Measurements from ENCODE around the gene CASZ1.

CASZ1 gene

GRCh38 chr1:10789803-10790702 is 6.4 kb downstream of the CASZ1 start:
- no peaks in the 10 kb centered on the region for H3K36me3 ChIP-seq (ENCODE audit: control insufficient read depth in 1 of 2, insufficient read depth in 2 of 2, low read depth in 1 of 2, low read length in 2 of 2)
- H3K9ac ChIP-seq (ENCODE audit: low read length), result no peak overlapping the region
- no peak overlapping the region for H3K27ac ChIP-seq (ENCODE audit: low read length, poor library complexity, severe bottlenecking)

GRCh38 chr1:10789047-10789791 is 7.2 kb downstream of the CASZ1 start:
- DNase-seq, result no peak
- Histone ChIP-seq H3K36me3 (ENCODE audit: control insufficient read depth in 1 of 2, insufficient read depth in 2 of 2, low read depth in 1 of 2, low read length in 2 of 2) (no peaks in the 10 kb centered on the region), H2BK12ac (ENCODE audit: low read length in 2 of 2) (no peak overlapping the region), H4K8ac (ENCODE audit: low read length) (no peak overlapping the region), H3K23ac (ENCODE audit: low read length in 2 of 2) (no peak overlapping the region), H3K4ac (ENCODE audit: low read depth in 1 of 2, low read length in 2 of 2) (no peak overlapping the region), H3K4me3 (ENCODE audit: insufficient read depth in 1 of 2, low read depth in 1 of 2, low read length in 2 of 2) (no peak overlapping the region), H3K9me3 (ENCODE audit: control insufficient read depth, low read length) (no peaks in the 10 kb centered on the region), H3K18ac (ENCODE audit: low read depth in 1 of 2, low read length in 2 of 2) (no peak overlapping the region), H3K79me1 (replicated peaks; ENCODE audit: low read length, poor library complexity, severe bottlenecking) (no peaks in the 10 kb centered on the region), H2AFZ (ENCODE audit: low read depth, low read length) (no peak overlapping the region), H2BK15ac (ENCODE audit: low read depth, poor library complexity, severe bottlenecking) (no peak overlapping the region), H2BK5ac (ENCODE audit: low read depth, low read length, poor library complexity, severe bottlenecking) (no peak overlapping the region), H3K4me2 (ENCODE audit: low read length, poor library complexity, severe bottlenecking) (no peak overlapping the region), H3K14ac (ENCODE audit: low read length in 2 of 2) (no peak overlapping the region), H2BK120ac (ENCODE audit: low read depth, low read length) (no peak overlapping the region), H3K9ac (ENCODE audit: low read length) (no peak overlapping the region), H2AK5ac (ENCODE audit: low read length, severe bottlenecking) (no peak overlapping the region), H3K27ac (ENCODE audit: low read length, poor library complexity, severe bottlenecking) (no peak overlapping the region), H3K4me1 (ENCODE audit: control insufficient read depth, insufficient read depth, low read depth, low read length) (peaks cover 7% of the 10 kb centered on the region), H4K91ac (ENCODE audit: low read length) (no peak overlapping the region), H3K27me3 (ENCODE audit: control insufficient read depth in 1 of 2, insufficient read depth in 1 of 2, low read length in 2 of 2) (peaks cover 79 to 91% of the 10 kb centered on the region in 2 experiments)
- 66% methylated on average over 8 of the region's 8 CpGs for WGBS

More at GRCh38 chr1:10789803-10790702, 6.4 kb downstream of the CASZ1 start:
- no peak overlapping the region for H3K4ac ChIP-seq (ENCODE audit: low read depth in 1 of 2, low read length in 2 of 2)
- no peak overlapping the region for H4K91ac ChIP-seq (ENCODE audit: low read length)
- H3K4me3 ChIP-seq (ENCODE audit: insufficient read depth in 1 of 2, low read depth in 1 of 2, low read length in 2 of 2), result no peak overlapping the region
- H3K79me1 ChIP-seq (replicated peaks; ENCODE audit: low read length, poor library complexity, severe bottlenecking), result no peaks in the 10 kb centered on the region
- H2BK12ac ChIP-seq (ENCODE audit: low read length in 2 of 2), result no peak overlapping the region
- no peak overlapping the region for H3K23ac ChIP-seq (ENCODE audit: low read length in 2 of 2)
- no peak overlapping the region for H3K18ac ChIP-seq (ENCODE audit: low read depth in 1 of 2, low read length in 2 of 2)
- H3K14ac ChIP-seq (ENCODE audit: low read length in 2 of 2), result no peak overlapping the region
- no peak overlapping the region for H2BK120ac ChIP-seq (ENCODE audit: low read depth, low read length)
- no peak overlapping the region for H2AK5ac ChIP-seq (ENCODE audit: low read length, severe bottlenecking)
- H3K27me3 ChIP-seq (ENCODE audit: control insufficient read depth in 1 of 2, insufficient read depth in 1 of 2, low read length in 2 of 2), result peaks cover 83 to 89% of the 10 kb centered on the region in 2 experiments
- no peak overlapping the region for H2BK15ac ChIP-seq (ENCODE audit: low read depth, poor library complexity, severe bottlenecking)
- H2BK5ac ChIP-seq (ENCODE audit: low read depth, low read length, poor library complexity, severe bottlenecking), result no peak overlapping the region
- H3K9me3 ChIP-seq (ENCODE audit: control insufficient read depth, low read length), result no peaks in the 10 kb centered on the region
- H3K4me2 ChIP-seq (ENCODE audit: low read length, poor library complexity, severe bottlenecking), result no peak overlapping the region
- H2AFZ ChIP-seq (ENCODE audit: low read depth, low read length), result no peak overlapping the region
- WGBS, result 71% methylated on average over 25 of the region's 27 CpGs
- H4K8ac ChIP-seq (ENCODE audit: low read length), result no peak overlapping the region
- H3K4me1 ChIP-seq (ENCODE audit: control insufficient read depth, insufficient read depth, low read depth, low read length), result peaks cover 13% of the 10 kb centered on the region
- DNase-seq, result no peak

DNA sequence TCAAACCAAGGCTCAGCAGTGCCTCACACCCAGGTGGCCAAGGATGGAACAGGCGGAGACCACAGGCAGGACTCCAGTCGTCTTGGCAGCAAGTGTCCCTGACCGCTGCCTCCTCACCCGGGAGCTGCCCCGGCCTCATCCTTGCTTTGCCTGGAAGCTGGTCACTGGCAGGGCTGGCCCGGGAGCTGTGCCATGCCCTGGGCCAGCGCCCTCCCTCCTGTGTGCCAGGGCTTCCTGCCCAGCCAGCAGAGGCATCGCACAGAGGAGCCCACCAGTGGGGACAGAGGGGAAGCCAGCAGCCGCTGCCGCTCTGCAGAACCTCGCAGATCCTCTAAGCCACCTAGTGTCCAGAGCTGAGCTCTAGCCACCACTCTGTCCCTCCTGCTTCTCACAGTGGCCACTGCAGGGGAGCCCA is 7.8 kb downstream of the CASZ1 start:
- H3K4me1 ChIP-seq (ENCODE audit: control insufficient read depth, insufficient read depth, low read depth, low read length), result peaks cover under 1% of the 10 kb centered on the region
- WGBS, result 71% methylated on average over 11 of the region's 11 CpGs

GRCh38 chr1:10787286-10787685 is 9.2 kb downstream of the CASZ1 start:
- H3K27ac ChIP-seq (ENCODE audit: low read length, poor library complexity, severe bottlenecking), result no peak overlapping the region
- H2BK15ac ChIP-seq (ENCODE audit: low read depth, poor library complexity, severe bottlenecking), result no peak overlapping the region
- H2BK120ac ChIP-seq (ENCODE audit: low read depth, low read length), result no peak overlapping the region
- H3K4me2 ChIP-seq (ENCODE audit: low read length, poor library complexity, severe bottlenecking), result no peak overlapping the region
- H3K14ac ChIP-seq (ENCODE audit: low read length in 2 of 2), result no peak overlapping the region
- no peak overlapping the region for H2BK12ac ChIP-seq (ENCODE audit: low read length in 2 of 2)
- H4K91ac ChIP-seq (ENCODE audit: low read length), result no peak overlapping the region
- H3K4me3 ChIP-seq (ENCODE audit: insufficient read depth in 1 of 2, low read depth in 1 of 2, low read length in 2 of 2), result no peak overlapping the region
- H2AFZ ChIP-seq (ENCODE audit: low read depth, low read length), result no peak overlapping the region
- H3K4ac ChIP-seq (ENCODE audit: low read depth in 1 of 2, low read length in 2 of 2), result no peak overlapping the region
- no peak overlapping the region for H3K18ac ChIP-seq (ENCODE audit: low read depth in 1 of 2, low read length in 2 of 2)
- no peaks in the 10 kb centered on the region for H3K36me3 ChIP-seq (ENCODE audit: control insufficient read depth in 1 of 2, insufficient read depth in 2 of 2, low read depth in 1 of 2, low read length in 2 of 2)
- H4K8ac ChIP-seq (ENCODE audit: low read length), result no peak overlapping the region
- no peak for DNase-seq
- H3K79me1 ChIP-seq (replicated peaks; ENCODE audit: low read length, poor library complexity, severe bottlenecking), result no peaks in the 10 kb centered on the region
- H3K27me3 ChIP-seq (ENCODE audit: control insufficient read depth in 1 of 2, insufficient read depth in 1 of 2, low read length in 2 of 2), result peaks cover 71 to 90% of the 10 kb centered on the region in 2 experiments
- 91% methylated on average over 20 of the region's 21 CpGs for WGBS
- H2AK5ac ChIP-seq (ENCODE audit: low read length, severe bottlenecking), result no peak overlapping the region
- no peaks in the 10 kb centered on the region for H3K9me3 ChIP-seq (ENCODE audit: control insufficient read depth, low read length)
- no peaks in the 10 kb centered on the region for H3K4me1 ChIP-seq (ENCODE audit: control insufficient read depth, insufficient read depth, low read depth, low read length)
- no peak overlapping the region for H3K9ac ChIP-seq (ENCODE audit: low read length)
- H3K23ac ChIP-seq (ENCODE audit: low read length in 2 of 2), result no peak overlapping the region
- no peak overlapping the region for H2BK5ac ChIP-seq (ENCODE audit: low read depth, low read length, poor library complexity, severe bottlenecking)

More for the DNA sequence above, 7.8 kb downstream of the CASZ1 start:
- Histone ChIP-seq H3K23ac (ENCODE audit: low read length in 2 of 2) (no peak overlapping the region), H2BK12ac (ENCODE audit: low read length in 2 of 2) (no peak overlapping the region), H3K18ac (ENCODE audit: low read depth in 1 of 2, low read length in 2 of 2) (no peak overlapping the region), H2BK120ac (ENCODE audit: low read depth, low read length) (no peak overlapping the region), H4K8ac (ENCODE audit: low read length) (no peak overlapping the region), H2BK5ac (ENCODE audit: low read depth, low read length, poor library complexity, severe bottlenecking) (no peak overlapping the region), H3K14ac (ENCODE audit: low read length in 2 of 2) (no peak overlapping the region), H3K36me3 (ENCODE audit: control insufficient read depth in 1 of 2, insufficient read depth in 2 of 2, low read depth in 1 of 2, low read length in 2 of 2) (no peaks in the 10 kb centered on the region), H3K27ac (ENCODE audit: low read length, poor library complexity, severe bottlenecking) (no peak overlapping the region), H4K91ac (ENCODE audit: low read length) (no peak overlapping the region), H3K9ac (ENCODE audit: low read length) (no peak overlapping the region), H3K4me2 (ENCODE audit: low read length, poor library complexity, severe bottlenecking) (no peak overlapping the region), H3K4ac (ENCODE audit: low read depth in 1 of 2, low read length in 2 of 2) (no peak overlapping the region), H3K9me3 (ENCODE audit: control insufficient read depth, low read length) (no peaks in the 10 kb centered on the region), H3K79me1 (replicated peaks; ENCODE audit: low read length, poor library complexity, severe bottlenecking) (no peaks in the 10 kb centered on the region), H3K27me3 (ENCODE audit: control insufficient read depth in 1 of 2, insufficient read depth in 1 of 2, low read length in 2 of 2) (peaks cover 77 to 90% of the 10 kb centered on the region in 2 experiments), H2AK5ac (ENCODE audit: low read length, severe bottlenecking) (no peak overlapping the region), H3K4me3 (ENCODE audit: insufficient read depth in 1 of 2, low read depth in 1 of 2, low read length in 2 of 2) (no peak overlapping the region), H2AFZ (ENCODE audit: low read depth, low read length) (no peak overlapping the region), H2BK15ac (ENCODE audit: low read depth, poor library complexity, severe bottlenecking) (no peak overlapping the region)
- peak; percentile 13 for DNase-seq

All from mesenchymal stem cell (in vitro differentiated cells and primary cell).